ENCODE measurements around the gene TLR4.
A peak's percentile ranks its signal among the peaks of the same experiment; 100 is the strongest.

Gene TLR4

DNA sequence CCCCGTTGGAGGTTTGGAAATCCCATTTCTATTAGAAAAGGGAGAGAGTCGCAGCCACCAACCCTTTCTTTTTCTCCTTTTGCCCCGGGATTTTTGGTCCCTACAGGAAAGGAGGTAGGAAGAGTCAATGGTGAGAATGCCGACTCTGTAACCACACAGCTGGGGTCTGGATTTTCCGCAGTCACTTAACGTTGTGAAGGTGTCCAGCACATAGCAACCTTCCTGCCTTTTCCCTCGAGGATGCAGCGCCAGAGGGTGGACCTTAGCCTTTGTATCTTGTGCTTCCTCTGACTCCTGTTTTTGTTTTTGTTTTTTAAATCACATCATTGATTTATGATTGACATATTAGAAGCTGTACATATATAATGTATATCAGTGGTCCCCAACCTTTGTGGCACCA, 41.4 kb downstream of the TLR4 start:
- DNase-seq = no peak

DNA sequence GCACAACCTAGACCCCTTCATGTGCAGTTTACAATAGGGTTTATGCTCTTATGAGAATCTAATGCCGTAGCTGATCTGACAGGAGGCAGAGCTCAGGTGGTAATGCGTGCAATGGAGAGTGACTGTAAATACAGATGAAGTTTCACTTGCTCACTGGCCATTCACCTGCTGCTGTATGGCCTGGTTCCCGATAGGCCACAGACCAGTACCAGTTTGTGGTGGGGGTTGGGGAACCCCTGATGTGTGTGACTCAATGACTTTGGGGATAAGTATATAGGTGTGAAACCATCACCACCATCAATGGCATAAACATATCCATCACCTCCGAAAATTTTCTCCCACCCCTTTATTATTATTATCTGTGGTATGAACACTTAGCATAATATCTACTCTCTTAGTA, 42.1 kb downstream of the TLR4 start:
- no peak for DNase-seq

DNA sequence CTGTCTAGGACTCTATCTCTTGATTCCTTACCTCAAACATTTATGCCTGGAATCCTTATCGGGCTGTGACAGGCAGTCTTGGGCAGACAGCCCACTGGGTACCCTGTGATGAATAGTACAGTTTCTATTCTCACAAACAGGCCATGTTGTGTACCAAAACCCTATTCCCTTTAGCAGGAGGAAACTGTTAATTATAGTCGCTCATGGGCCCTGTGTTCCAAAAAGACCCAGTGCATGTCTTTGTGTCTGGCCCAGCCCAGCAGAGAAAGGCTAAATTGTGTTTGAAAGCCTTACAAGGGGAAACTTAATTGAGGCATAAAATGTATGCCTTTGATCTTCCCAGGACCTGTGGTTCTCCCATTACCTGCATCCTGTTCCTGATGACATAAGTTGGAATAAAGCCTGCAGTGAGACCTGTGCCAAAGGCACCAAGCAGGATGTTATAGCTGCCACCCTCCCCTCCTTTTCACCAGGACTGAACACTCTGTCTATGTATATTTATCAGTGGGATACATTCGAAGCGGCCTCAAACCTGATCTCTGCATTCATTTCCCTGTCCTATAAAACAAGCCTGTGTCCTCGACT, 43.3 kb downstream of the TLR4 start:
- DNase-seq = no peak

DNA sequence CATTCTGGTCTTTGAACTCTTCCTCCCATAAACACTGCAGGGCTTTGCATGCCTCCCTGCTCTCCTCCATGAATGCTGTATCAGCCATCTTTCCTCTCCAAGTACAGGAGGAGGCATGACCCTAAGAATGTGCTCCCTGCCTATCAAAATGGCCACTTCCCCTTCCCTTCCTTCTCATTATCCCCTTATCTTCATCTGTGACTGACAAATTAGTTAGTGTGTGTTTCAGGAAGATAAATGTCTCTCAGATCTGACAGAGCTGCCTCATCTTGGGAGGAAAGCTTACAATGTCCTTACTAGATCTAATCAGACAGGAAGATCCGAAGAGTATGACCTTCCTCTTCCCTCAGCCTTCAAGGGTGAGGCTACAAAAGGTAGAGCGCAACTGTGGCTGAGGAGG, 46.2 kb downstream of the TLR4 start:
- no peak for DNase-seq

DNA sequence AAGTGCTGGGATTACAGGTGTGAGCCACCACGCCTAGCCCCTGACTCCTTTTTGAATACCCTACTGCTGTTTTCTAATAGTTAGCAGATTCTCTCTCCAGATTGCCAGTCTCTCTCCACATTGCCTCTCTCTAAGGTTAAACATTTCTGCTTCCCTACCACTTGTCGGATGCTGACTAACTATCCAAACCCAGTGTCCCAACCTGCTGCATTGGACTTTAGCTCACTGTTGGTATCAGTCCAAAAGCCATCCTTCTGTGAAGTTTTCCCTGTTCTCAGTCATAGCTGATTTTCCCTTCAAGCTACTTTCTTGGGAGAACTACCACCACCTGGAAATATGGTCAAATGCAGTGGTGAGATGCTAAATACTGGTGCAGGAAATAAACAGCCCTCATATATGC, 48.7 kb downstream of the TLR4 start:
- DNase-seq = no peak

DNA sequence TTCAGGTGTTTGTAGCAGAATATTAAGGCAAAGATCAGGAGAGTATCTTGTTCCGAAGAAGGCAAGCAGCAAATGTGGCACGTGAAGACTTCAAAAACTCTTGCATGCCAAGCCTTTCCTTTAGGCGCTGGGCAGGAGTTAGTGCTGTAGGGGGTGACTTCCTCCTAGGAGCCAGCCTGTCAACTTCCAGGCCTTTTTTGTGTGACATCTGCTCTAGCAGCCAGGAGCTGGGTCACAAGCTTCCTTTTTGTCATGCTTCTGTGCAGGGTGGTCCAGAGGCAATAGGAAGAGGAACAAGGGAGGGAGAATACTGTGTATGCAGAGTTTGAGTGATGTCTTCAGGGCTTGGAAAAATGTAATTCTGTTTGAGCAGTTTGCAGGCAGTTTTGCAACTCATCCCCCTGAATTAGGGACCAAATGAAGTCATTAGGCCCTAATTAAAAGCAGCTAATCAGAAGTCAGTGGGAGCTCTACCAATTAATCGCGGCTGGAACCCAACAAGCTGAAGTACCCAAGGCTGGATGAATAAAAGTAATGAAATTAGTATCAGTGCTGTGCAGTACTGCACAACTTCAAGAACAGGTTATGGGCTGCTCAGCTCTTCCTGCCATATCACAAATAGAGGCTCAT, 53.5 kb downstream of the TLR4 start:
- peak in 2 of 3 donors; percentile 26 to 43 for DNase-seq

DNA sequence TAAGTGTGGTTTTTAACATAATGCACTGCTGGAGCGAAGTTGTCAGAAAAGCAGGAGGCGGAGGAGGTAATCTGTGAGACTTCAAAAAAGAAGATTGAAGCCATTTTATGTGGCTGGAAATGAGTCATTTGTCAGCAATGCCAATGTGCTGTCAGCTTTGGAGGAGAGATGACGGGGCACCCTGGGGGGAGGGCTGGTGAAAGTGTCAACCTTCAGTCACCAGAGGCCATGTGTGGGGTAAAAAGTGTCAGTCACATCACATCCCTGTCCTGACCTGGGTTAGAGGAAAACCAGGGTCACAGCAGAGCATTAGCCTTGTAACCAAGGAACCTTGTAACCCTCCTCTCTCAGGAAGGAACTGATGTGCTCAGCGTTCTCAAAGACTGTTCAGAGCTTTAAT, 59.1 kb downstream of the TLR4 start:
- DNase-seq = peak; percentile 23 to 45 (median 34)

DNA sequence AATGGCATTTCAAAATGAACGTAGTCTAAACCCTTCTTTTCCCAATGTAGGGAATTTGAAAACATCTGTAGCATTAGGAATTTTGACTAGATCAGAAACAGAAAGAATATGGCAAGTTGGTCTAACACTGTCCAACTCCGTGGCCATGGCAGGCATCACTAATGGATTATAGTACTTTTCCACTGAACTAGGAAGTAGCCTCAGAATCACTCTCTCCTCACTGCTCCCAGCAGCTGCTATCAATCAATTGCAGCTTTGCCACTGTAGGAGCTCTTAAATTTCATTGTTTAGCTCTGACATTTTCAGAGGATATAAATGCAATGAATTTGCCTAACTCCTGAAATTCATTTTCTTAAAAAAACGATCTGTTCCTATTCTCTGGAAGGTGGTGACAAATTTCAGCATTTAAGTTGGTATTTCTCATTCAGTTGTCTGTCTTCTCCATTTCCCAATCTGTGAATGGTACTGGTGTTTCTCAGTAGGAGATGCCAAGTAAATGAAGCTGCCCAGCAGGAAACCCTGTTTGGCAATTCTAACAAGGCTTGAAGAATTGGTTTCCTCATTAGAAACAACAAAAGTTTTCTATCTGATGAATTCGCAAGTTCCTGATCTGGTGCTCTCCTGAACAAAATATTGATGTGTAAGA, 64.7 kb downstream of the TLR4 start:
- DNase-seq = no peak

DNA sequence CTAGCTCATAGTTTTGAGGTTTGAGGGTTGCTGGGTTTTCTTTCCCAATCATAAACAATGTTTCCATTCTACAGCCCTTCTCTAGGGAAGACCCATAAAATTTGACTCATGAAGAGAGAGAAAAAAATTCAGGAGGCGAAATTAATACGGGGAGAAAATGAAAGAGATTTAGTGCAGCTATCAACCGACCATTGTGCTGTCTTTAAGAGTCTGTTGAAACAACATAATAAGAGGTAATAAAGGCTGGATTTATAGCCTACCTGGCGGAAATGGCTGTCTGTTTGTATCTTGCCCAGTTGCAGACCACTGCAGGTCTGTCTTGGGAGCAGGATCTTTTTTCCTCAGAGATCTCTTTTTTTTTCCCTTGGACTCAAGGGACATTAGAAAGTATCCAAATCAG, 66.9 kb downstream of the TLR4 start:
- no peak for DNase-seq

DNA sequence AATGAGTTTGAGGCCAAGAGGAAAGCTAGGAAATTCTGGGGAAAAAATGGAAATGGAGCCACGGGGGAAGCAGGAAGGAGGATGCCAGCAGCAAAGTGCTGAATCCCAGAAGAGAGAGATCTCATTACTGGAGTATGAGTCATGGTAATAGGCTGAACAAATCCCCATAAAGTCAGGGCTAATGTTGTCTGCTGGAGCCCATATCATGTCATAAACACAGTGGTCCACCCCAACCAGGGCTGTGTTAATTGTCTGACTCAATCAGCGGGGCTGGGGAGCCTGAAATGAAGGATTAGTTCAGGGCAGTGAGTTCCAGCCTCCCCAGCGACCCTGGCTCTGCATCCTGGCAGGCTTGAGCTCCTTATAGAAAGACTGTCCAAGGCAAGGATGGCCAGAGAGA, 68.8 kb downstream of the TLR4 start:
- DNase-seq = peak; percentile 36 to 53 (median 47)

All from suppressor macrophage treated with lipopolysaccharide for 1 hour (primary cell).